OCI-LY1 (cell line): ENCODE results near the gene SNED1.

Experiments
- H2AFZ ChIP-seq: fragments of 200-600 bp; sonication (generic), shearing (Covaris generic); 2 replicates; pipeline ENCODE4 v1.6.0; 2014; ENCODE audit warnings: antibody characterized with exemption, mild to moderate bottlenecking, low read length
- H3F3A ChIP-seq: fragments of 200-600 bp; sonication (generic), shearing (Covaris generic); 2 replicates; pipeline ENCODE4 v1.6.0; 2014; ENCODE audit warnings: mild to moderate bottlenecking, antibody characterized with exemption, low read length, moderate library complexity; ENCODE audit not compliant: insufficient read depth
- H3K27ac ChIP-seq: fragments of 200-600 bp; sonication (generic); 2 replicates; pipeline ENCODE4 v1.5.1; 2014; ENCODE audit warnings: low read length, mixed run types, mild to moderate bottlenecking, low read depth; ENCODE audit not compliant: poor library complexity, severe bottlenecking
- H3K27me3 ChIP-seq: fragments of 200-600 bp; sonication (generic); 2 replicates; pipeline ENCODE4 v1.6.0; 2014; ENCODE audit warnings: antibody characterized with exemption, mild to moderate bottlenecking, low read length, moderate library complexity; ENCODE audit not compliant: insufficient read depth
- H3K36me3 ChIP-seq: fragments of 200-600 bp; sonication (generic); 2 replicates; pipeline ENCODE4 v1.6.1; 2014; ENCODE audit warnings: mild to moderate bottlenecking, antibody characterized with exemption, low read length, moderate library complexity, mixed read lengths; ENCODE audit not compliant: insufficient read depth
- H3K4me1 ChIP-seq: fragments of 200-600 bp; sonication (generic); 2 replicates; pipeline ENCODE4 v1.5.1; 2014; ENCODE audit warnings: mild to moderate bottlenecking, low read length, moderate library complexity; ENCODE audit not compliant: insufficient read depth, severe bottlenecking
- H3K4me2 ChIP-seq: fragments of 200-600 bp; sonication (generic), shearing (Covaris generic); 2 replicates; pipeline ENCODE4 v1.6.1; 2014; ENCODE audit warnings: low read length
- H3K4me3 ChIP-seq: fragments of 200-600 bp; sonication (generic); 2 replicates; pipeline ENCODE4 v1.5.1; 2014; ENCODE audit warnings: low read length, low read depth, mild to moderate bottlenecking, mixed read lengths; ENCODE audit not compliant: poor library complexity, severe bottlenecking
- H3K79me2 ChIP-seq: fragments of 200-600 bp; shearing (Covaris generic); 2 replicates; pipeline ENCODE4 v1.6.1; 2016; ENCODE audit warnings: mixed run types, low read length, mixed read lengths; ENCODE audit not compliant: insufficient read depth
- H3K9ac ChIP-seq: fragments of 200-600 bp; sonication (generic), shearing (Covaris generic); 2 replicates; pipeline ENCODE4 v1.6.1; 2014; ENCODE audit warnings: mild to moderate bottlenecking, low read length, mixed read lengths
- H3K9me2 ChIP-seq: fragments of 200-600 bp; sonication (generic), shearing (Covaris generic); 2 replicates; pipeline ENCODE4 v1.6.1; 2014; ENCODE audit warnings: low read depth, mild to moderate bottlenecking, low read length, mixed read lengths
- H3K9me3 ChIP-seq: fragments of 200-600 bp; shearing (Covaris generic); 2 replicates; pipeline ENCODE4 v1.6.1; 2014; ENCODE audit warnings: low read length, mixed read lengths
- H4K20me1 ChIP-seq: fragments of 200-600 bp; sonication (generic), shearing (Covaris generic); 2 replicates; pipeline ENCODE4 v1.6.0; 2016; ENCODE audit warnings: mild to moderate bottlenecking, low read length; ENCODE audit not compliant: insufficient read depth
- CTCF ChIP-seq: fragments of 200-600 bp; sonication (generic), shearing (Covaris generic); IDR thresholded peaks from 2 replicates; pipeline ENCODE4 v1.5.1; 2017; ENCODE audit warnings: mild to moderate bottlenecking, antibody characterized with exemption, low read length, moderate library complexity, mixed read lengths
- EZH2 ChIP-seq: fragments of 200-600 bp; sonication (generic), shearing (Covaris generic); IDR thresholded peaks from 2 replicates; pipeline ENCODE4 v1.8.0; 2017; ENCODE audit warnings: borderline replicate concordance, mixed run types, mild to moderate bottlenecking, antibody characterized with exemption, low read length, moderate library complexity, mixed read lengths

SNED1 gene

DNA sequence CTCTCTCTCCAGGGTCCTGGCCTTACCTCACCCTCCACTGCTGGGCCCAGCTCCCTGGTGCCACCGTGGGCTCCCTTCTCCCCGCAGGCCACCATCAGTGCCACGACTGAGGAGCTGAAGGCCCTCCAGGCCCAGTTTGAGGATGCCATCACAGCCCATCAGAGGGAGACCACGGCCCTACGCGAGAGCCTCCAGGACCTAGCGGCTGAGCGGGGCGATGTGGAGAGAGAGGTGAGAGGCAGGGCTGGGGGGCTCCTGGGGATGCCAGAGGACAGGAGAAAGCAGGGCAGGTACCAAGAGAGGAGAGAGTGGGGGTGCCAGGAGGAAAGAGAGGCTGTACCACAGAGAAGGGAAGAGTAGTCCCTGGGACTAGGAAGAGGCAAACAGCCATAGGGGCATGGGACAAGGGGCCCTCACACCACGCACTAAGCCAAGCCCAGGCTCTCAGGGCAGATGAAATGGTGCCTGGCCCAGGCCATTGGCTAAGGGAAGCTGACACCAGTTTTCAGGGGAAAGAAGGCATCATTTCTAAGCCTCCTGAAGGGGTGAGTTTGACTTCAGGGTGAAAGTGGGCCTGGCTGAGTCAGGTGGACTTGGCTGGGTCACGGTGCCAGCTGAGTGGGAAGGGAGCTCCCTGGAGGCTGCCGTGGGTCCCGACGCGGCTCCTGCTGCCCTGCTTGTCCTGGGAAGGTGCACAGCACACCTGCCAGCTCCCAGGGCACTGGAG is 39.0 kb upstream of the SNED1 start:
- H3K9me3 ChIP-seq: no peaks in the 10 kb centered on the region
- H3K27ac ChIP-seq: no peak overlapping the region
- H3K79me2 ChIP-seq: no peaks in the 10 kb centered on the region
- H3K36me3 ChIP-seq: no peaks in the 10 kb centered on the region
- no peak overlapping the region for H3K4me3 ChIP-seq
- H3K9me2 ChIP-seq: no peaks in the 10 kb centered on the region
- H4K20me1 ChIP-seq: no peaks in the 10 kb centered on the region
- no peak overlapping the region for H2AFZ ChIP-seq
- H3K4me2 ChIP-seq: no peak overlapping the region
- H3K9ac ChIP-seq: no peak overlapping the region
- TF ChIP-seq CTCF (no peak), EZH2 (no peak)
- H3K27me3 ChIP-seq: peaks cover 12% of the 10 kb centered on the region; the same call in 1 of the 2 replicates
- no peaks in the 10 kb centered on the region for H3K4me1 ChIP-seq
- no peaks in the 10 kb centered on the region for H3F3A ChIP-seq

DNA sequence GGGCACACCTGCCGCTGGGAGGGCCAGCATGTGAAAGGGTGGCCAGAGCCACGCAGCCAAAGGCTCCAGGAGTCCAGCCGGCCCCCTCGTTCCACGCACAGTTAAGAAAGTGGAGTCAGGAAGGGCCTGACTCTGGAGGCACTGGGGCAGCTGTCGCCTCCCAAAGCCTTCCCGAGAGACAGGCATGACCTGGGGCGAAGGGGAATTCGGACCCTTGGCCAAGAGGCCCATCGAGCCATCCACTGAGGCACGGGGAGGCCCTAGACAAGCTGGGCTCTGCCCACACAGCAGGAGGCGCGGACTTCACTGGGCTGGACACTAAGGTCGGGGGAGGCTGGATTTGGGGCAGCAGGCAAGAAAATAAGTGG is 38.5 kb upstream of the SNED1 start:
- Histone ChIP-seq H3K9me3 (no peaks in the 10 kb centered on the region), H3K79me2 (no peaks in the 10 kb centered on the region), H3K27ac (no peak overlapping the region), H3K9me2 (no peaks in the 10 kb centered on the region), H3K36me3 (no peaks in the 10 kb centered on the region), H3K27me3 (peaks cover 12% of the 10 kb centered on the region; the same call in 1 of the 2 replicates), H3K4me2 (no peak overlapping the region), H3K4me1 (no peaks in the 10 kb centered on the region), H4K20me1 (no peaks in the 10 kb centered on the region), H3K9ac (no peak overlapping the region), H3F3A (no peaks in the 10 kb centered on the region), H2AFZ (no peak overlapping the region), H3K4me3 (no peak overlapping the region)
- TF ChIP-seq CTCF (no peak), EZH2 (no peak)

GRCh38 chr2:240960309-240960970 is 38.0 kb upstream of the SNED1 start:
- H3K27ac ChIP-seq: no peak overlapping the region
- TF ChIP-seq EZH2 (no peak), CTCF (no peak)
- H3K9me2 ChIP-seq: no peaks in the 10 kb centered on the region
- H3K4me3 ChIP-seq: no peak overlapping the region
- no peak overlapping the region for H3K4me2 ChIP-seq
- H2AFZ ChIP-seq: no peak overlapping the region
- H3K9ac ChIP-seq: no peak overlapping the region
- H4K20me1 ChIP-seq: no peaks in the 10 kb centered on the region
- no peaks in the 10 kb centered on the region for H3F3A ChIP-seq
- no peaks in the 10 kb centered on the region for H3K36me3 ChIP-seq
- no peaks in the 10 kb centered on the region for H3K79me2 ChIP-seq
- no peaks in the 10 kb centered on the region for H3K4me1 ChIP-seq
- H3K27me3 ChIP-seq: peaks cover 12% of the 10 kb centered on the region; the same call in 1 of the 2 replicates
- H3K9me3 ChIP-seq: no peaks in the 10 kb centered on the region
